Measurements from ENCODE around the gene SRPK2. TPM values are rescaled to one million over a fixed set of nuclear protein-coding genes. Genes with fewer than 3 reads are reported as not detected.

The SRPK2 gene
- total and polyA plus RNA-seq, 12 donors: 10.5 to 40.4 (median 35.1) TPM

DNA sequence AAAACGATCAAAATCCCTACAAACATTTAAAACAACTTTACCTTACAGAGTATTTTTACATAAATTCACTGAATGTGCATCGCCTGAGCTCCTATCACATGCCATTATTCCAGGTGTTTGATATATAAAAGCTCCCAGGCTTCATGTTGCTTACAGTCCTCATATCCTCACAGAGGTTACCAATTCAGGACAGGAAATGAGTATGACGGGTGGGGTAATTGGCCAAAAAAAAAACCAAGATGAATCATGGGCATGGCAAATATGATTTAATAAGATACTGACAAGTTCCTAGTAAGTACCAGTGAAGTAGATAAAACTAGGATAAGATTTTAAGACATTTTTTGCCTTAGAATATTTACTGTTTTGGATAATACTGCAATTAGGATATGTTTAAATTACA, 238.9 kb downstream of the SRPK2 start:
- TF ChIP-seq, protein P1, sequence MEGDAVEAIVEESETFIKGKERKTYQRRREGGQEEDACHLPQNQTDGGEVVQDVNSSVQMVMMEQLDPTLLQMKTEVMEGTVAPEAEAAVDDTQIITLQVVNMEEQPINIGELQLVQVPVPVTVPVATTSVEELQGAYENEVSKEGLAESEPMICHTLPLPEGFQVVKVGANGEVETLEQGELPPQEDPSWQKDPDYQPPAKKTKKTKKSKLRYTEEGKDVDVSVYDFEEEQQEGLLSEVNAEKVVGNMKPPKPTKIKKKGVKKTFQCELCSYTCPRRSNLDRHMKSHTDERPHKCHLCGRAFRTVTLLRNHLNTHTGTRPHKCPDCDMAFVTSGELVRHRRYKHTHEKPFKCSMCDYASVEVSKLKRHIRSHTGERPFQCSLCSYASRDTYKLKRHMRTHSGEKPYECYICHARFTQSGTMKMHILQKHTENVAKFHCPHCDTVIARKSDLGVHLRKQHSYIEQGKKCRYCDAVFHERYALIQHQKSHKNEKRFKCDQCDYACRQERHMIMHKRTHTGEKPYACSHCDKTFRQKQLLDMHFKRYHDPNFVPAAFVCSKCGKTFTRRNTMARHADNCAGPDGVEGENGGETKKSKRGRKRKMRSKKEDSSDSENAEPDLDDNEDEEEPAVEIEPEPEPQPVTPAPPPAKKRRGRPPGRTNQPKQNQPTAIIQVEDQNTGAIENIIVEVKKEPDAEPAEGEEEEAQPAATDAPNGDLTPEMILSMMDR (IDR thresholded peaks at IDR 0.05): no peak
- ATAC-seq (no peak), DNase-seq (no peak)
- Histone ChIP-seq H3K4me3 (no peak overlapping the region), H3K27ac (no peak overlapping the region), H3K9me3 (no peaks in the 10 kb centered on the region), H3K4me1 (peaks cover 0 to 25% (median 17%) of the 10 kb centered on the region in 9 donors), H3K36me3 (peaks cover 0 to 19% (median 0%) of the 10 kb centered on the region in 9 donors), H3K27me3 (no peaks in the 10 kb centered on the region)
- WGBS, 2 donors: 80 to 82% methylated on average over 3 of the region's 3 CpGs
- intact Hi-C loops (cut with DNase I): loop anchor here in 8 of 10 donors (5.0 to 10.0 kb wide), 6 partner anchors 175 to 335 kb away; no protein-coding TSS in a partner anchor

DNA sequence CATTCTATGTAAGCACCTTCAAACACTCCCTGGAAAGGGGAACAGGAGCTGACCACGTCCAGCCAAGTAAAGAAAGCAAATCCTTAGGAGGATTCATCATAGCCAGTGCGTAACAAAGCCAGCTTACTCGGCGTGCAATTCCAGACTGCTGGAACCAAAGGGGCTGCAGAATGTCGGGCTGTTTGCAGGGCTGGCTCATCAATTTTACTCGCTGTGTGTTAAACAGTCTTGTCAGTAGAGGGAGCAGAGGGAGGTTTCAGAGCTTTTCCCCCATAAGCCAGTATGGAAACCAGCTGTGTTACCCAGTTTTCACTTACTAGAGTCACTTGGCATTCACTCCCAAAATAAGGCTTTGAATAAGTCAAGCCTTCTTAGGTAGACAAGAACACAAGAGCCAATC, 247.7 kb downstream of the SRPK2 start:
- DNase-seq: no peak
- no peak overlapping the region for H3K27ac ChIP-seq
- peak in 2 of 8 donors; percentile 34 to 46 for ATAC-seq
- no peak overlapping the region for H3K4me3 ChIP-seq
- H3K4me1 ChIP-seq: peaks cover 0 to 14% (median 6%) of the 10 kb centered on the region in 9 donors
- WGBS, 2 donors: 73 to 75% methylated on average over 6 of the region's 6 CpGs
- TF ChIP-seq, protein P1 (IDR thresholded peaks at IDR 0.05): peak in 6 of 9 donors; percentile 15 to 45 (median 26)
- no peaks in the 10 kb centered on the region for H3K27me3 ChIP-seq
- peaks cover 0 to 98% (median 12%) of the 10 kb centered on the region in 9 donors for H3K36me3 ChIP-seq
- intact Hi-C loops (cut with DNase I): loop anchor here in 3 of 10 donors (10.0 kb wide), 1 partner anchor 194 kb away; no protein-coding TSS in a partner anchor
- H3K9me3 ChIP-seq: no peaks in the 10 kb centered on the region

DNA sequence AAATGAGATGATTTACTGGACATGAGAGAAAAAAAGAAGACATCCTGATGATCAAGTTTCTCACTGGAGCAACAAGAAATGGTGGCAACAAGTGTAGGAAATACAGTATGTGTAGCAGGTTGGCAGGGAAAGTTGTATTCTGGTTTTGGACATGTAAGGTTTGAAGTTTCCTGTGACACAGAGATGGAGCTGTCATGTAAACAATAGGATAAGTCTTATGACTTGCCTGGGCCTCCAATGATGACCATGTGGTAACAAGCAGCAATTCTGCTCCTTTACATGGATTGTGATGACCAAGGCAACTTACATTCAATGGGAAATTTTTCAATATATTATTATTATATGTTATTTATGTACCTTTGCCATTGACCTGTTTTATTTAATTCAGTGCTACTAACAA, 249.3 kb downstream of the SRPK2 start:
- H3K36me3 ChIP-seq: peaks cover 0 to 83% (median 12%) of the 10 kb centered on the region in 9 donors
- DNase-seq (no peak), ATAC-seq (no peak)
- H3K4me3 ChIP-seq: no peak overlapping the region
- TF ChIP-seq, protein P1 (IDR thresholded peaks at IDR 0.05): no peak
- intact Hi-C loops (cut with DNase I): loop anchor here in 1 of 10 donors (10.0 kb wide), 1 partner anchor 195 kb away; no protein-coding TSS in a partner anchor
- no peak overlapping the region for H3K27ac ChIP-seq
- no peaks in the 10 kb centered on the region for H3K9me3 ChIP-seq
- H3K27me3 ChIP-seq: no peaks in the 10 kb centered on the region
- peaks cover 0 to 26% (median 7%) of the 10 kb centered on the region in 9 donors for H3K4me1 ChIP-seq

DNA sequence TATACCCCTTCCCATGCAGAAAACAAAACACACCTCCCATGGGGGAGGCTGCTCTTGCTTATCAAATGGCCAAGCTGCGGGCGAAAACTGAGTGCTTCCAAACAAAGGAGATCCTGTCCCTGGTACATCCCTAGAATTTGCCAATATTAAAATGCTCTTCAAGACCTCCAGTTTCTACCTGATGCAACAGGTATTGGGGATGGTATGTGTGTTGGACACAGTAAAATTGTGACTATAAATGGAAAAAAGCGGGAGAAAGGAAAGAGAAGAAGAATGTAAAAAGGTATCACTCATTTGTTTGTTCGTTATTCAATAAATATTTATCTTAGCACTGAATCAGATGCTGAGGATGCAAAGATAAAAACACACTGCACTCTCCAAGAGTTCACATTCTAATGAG, 250.8 kb downstream of the SRPK2 start:
- Histone ChIP-seq H3K27ac (no peak overlapping the region), H3K4me3 (no peak overlapping the region), H3K27me3 (no peaks in the 10 kb centered on the region), H3K4me1 (peaks cover 0 to 27% (median 7%) of the 10 kb centered on the region in 9 donors), H3K36me3 (peaks cover 0 to 77% (median 12%) of the 10 kb centered on the region in 9 donors), H3K9me3 (no peaks in the 10 kb centered on the region)
- 95 to 96% methylated on average over 4 of the region's 4 CpGs for WGBS, 2 donors
- intact Hi-C loops (cut with DNase I): loop anchor here in 1 of 10 donors (10.0 kb wide), 1 partner anchor 197 kb away; no protein-coding TSS in a partner anchor
- TF ChIP-seq, protein P1 (IDR thresholded peaks at IDR 0.05): no peak
- ATAC-seq: no peak
- no peak for DNase-seq

Data from heart right ventricle (tissue), 16 donors.